HK-2 (cell line): ENCODE results near the gene HLA-DMB.
A peak's percentile ranks its signal among the peaks of the same experiment; 100 is the strongest.

Experiments
- DNase-seq: peaks from one replicate; pipeline ENCODE4 v3.0.0-alpha.2; 2018; ENCODE audit not compliant: unreplicated experiment

Gene HLA-DMB

GRCh38 chr6:32940656-32941213 lies at the start of gene HLA-DMB:
Gene HLA-DMB (minus strand): TSS chr6:32941028. CDS start chr6:32940807, 221 bp downstream.
- peak; percentile 63 for DNase-seq

DNA sequence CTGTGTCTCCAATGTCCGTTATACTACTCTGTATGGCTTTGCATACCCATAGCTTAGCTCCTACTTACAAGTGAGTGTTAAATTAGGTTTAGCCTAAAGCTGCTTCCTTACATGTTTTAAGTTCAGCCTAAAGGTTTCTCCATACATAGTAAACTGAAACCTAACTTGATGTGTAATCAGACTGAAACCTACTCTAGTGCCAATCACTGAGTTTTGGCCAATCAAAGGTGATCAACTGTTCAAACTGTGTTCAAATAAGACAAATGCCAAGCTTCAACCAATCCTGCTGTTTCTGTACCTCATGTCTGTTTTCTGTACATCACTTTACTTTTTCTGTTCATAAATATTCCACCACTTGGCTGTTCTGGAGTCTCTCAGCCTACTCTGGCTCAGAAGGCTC lies 48.5 kb upstream of the HLA-DMB start:
- no peak for DNase-seq

- DNase-seq: peak; percentile 79
These were observed 44.0 kb upstream of the HLA-DMB start for GRCh38 chr6:32984622-32985389.

GRCh38 chr6:32983964-32984621 lies 43.3 kb upstream of the HLA-DMB start:
- DNase-seq: no peak

DNA sequence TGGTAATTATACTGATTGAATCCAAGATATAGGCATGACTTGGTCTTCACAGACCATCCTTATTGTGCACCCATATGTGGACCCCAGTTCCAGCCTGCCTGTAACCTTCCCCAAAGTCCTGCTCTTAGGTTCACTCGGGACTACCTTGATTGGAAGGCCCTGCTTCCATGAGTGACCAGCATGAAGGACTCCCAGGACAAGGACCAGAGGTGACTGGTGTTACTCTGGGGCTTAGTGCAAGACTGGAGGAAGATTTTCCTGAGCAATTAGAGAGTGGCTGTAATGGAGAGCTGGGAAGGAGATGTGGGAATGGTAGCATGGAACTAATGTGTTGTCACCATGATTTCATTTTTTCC lies 42.6 kb upstream of the HLA-DMB start:
- DNase-seq: no peak

GRCh38 chr6:32982702-32983492 lies 42.1 kb upstream of the HLA-DMB start:
- no peak for DNase-seq

- no peak for DNase-seq
These were observed 41.4 kb upstream of the HLA-DMB start for GRCh38 chr6:32982084-32982701.

- DNase-seq: no peak
These were observed 39.7 kb upstream of the HLA-DMB start for GRCh38 chr6:32980488-32981038.

GRCh38 chr6:32979720-32980487 lies 39.1 kb upstream of the HLA-DMB start:
- no peak for DNase-seq

GRCh38 chr6:32977953-32978324 lies 37.1 kb upstream of the HLA-DMB start:
- no peak for DNase-seq

DNA sequence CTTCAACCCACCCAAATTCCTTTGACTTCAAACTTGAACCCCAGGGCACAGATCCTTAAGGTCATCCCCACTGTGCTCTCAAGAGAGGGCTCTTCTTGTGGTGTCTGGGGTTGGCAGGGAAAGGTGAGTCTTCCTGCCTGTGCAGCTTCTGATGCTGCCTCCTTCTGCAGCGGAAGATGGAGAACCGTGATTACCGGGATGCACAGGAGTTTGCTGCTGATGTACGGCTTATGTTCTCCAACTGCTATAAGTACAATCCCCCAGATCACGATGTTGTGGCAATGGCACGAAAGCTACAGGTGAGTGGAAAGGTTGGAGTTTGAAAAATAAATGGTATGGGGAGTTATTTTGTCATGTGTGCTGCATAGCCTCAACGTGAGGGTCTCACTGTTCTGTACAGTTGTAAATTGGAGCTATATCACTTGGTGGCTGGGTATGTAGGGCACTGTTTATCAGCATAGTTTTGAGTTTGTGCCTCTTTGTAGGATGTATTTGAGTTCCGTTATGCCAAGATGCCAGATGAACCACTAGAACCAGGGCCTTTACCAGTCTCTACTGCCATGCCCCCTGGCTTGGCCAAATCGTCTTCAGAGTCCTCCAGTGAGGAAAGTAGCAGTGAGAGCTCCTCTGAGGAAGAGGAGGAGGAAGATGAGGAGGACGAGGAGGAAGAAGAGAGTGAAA lies 36.6 kb upstream of the HLA-DMB start:
- DNase-seq: no peak

DNA sequence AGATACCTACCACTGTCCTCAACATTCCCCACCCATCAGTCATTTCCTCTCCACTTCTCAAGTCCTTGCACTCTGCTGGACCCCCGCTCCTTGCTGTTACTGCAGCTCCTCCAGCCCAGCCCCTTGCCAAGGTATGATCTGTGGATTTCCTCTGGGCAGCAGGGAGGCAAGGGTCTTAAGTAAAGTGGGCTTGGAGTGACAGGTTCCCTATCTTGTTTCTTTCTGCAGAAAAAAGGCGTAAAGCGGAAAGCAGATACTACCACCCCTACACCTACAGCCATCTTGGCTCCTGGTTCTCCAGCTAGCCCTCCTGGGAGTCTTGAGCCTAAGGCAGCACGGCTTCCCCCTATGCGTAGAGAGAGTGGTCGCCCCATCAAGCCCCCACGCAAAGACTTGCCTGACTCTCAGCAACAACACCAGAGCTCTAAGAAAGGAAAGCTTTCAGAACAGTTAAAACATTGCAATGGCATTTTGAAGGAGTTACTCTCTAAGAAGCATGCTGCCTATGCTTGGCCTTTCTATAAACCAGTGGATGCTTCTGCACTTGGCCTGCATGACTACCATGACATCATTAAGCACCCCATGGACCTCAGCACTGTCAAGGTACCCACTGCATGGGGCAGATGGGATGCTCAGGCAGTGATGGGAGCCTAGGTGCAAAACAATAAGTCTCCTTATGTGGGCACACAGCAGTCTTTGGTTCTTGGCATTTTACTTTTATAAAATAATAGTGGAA lies 35.7 kb upstream of the HLA-DMB start:
- no peak for DNase-seq

DNA sequence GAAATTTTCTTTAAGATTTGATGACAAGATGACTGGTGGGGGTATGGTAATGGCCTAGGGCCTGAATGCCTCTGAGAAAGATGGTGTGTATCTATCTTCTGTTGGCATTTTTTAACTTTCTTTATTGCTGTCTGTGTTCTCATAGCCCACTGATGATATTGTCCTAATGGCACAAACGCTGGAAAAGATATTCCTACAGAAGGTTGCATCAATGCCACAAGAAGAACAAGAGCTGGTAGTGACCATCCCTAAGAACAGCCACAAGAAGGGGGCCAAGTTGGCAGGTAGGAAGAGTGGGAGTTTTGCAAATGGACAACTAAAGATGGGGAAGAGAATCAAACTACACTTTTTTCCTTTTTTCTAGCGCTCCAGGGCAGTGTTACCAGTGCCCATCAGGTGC lies 35.1 kb upstream of the HLA-DMB start:
- DNase-seq: no peak

DNA sequence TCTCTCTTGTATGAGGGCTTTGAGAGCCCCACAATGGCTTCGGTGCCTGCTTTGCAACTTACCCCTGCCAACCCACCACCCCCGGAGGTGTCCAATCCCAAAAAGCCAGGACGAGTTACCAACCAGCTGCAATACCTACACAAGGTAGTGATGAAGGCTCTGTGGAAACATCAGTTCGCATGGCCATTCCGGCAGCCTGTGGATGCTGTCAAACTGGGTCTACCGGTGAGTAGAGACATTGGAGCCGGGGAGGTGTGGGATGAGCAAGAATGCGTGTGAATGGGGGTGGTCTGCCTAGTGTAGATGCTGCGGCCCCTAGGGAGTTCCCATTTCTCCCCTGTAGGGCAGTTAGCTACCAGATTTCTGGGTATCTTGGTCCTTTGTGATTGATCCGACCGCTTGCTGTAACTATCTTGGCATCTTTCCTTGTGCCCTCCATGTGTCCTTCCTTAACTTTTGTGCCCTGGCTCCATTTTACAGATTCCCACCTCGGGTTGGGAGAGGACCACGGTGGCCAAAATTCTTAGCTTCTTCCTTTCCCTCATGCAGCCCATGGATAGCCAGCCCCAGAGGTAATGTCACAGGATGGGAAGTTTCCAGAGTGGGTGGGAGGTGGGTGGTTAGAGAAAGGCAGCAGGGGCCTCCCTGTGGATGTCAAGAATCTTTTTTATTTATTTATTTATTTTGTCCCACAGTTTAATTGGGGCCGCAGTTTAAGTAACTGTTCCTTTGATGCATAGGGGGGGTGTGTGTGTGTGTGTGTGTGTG lies 33.9 kb upstream of the HLA-DMB start:
- DNase-seq: no peak

DNA sequence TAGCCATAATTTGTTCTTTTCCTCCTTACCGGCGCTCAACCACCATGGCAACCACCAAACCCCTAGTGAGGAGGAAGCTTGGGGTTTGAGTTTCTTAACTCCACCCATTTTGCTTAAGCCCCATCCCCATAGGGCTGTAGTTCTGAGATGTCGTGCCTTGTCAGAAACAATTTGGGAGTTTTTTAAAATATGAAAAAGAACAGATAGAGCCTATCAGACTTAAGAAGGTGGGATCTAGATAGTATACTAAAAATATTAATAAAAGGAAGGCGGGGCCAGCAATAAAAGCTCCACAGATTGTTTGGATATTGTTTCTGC lies 33.1 kb upstream of the HLA-DMB start:
- DNase-seq: no peak

DNA sequence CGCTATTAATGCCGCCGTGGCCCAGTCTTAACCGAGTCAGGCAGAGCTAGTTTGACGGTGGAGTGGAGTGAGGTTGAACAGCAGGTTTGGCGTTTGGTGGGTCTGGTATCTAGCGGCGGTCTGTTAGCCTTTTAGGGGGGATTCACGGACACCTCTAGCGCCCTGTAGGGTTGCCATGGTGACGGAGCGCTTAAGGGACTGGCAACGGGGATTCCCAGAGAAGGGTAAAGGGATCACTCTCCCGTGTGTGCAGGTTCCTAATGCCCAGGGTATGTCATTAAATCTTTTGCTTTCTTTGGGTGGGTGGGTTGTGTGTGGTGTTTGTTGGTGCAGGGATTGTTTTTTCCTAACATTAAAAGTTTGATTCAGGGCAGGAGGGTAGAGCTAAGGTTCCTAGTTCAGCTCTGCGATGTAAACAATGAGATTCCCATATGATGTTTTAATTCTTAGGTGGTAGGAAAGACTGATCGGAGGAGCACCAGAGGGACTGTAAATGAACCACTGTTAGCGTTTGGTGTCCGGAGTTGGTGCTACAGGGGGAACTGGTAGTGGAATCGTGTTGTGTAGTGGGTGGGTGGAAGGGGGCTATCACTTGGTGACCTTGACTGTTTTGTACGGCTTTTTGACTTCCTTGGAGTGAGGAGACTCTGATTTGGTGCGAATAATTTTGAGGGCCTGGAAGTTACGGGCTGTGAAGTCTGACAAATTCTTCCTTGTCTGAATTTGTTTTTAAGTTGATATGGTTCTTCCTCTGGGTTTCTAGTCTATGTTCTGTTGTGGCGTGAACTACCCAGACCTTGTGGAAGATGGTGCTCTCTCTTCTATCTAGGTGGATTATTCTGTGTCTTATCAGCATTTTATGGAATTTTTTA lies 32.6 kb upstream of the HLA-DMB start:
- DNase-seq: no peak

DNA sequence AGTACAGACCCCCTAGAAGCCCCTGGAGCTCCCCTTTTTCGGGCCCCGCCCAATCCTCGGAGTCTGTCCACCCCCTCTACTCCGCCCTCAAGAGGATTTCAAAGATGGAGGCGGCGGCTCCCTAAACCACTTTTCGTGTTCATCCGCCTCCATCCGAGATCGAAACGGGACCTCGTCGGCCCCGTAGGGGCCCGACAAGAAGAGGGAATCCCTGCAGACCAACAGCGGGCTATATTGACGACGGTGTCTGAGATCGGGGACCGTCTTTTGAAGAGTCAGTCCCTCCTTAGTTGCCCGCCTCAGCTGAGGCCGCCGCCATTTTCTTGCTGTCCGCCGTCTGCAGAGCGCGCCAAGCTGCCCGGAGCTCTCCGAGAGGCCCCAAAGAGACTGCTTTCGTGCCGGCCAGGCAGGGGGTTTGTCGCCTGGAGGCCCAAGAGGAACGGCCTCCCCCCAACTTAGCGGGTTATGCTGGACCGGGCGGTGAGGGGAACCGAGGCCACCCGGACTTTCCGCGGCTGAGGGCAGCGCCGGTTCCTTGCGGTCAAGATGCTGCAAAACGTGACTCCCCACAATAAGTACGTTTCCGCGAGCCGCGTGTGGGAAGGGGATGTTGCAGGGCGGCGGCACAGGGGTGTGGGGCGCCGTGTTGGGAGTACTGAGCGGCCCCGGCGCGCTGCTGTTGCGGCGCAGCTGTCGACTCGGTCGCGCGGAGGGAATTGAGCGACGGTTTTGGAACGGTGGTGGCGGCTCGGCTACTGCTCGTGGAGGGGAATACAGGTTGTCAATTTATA lies 31.7 kb upstream of the HLA-DMB start:
- DNase-seq: no peak
